ENCODE data around the gene CCDC142. TPM values are rescaled to one million over a fixed set of nuclear protein-coding genes. Genes with fewer than 3 reads are reported as not detected.
"Not testable (repeated sequence)": the region's sequence is repeated elsewhere in the genome, so short reads cannot be mapped to it uniquely, and the experiment has no call there.

The CCDC142 gene
- total RNA-seq, 2 experiments from 2014 or later, result 36.8 to 37.1 TPM

DNA sequence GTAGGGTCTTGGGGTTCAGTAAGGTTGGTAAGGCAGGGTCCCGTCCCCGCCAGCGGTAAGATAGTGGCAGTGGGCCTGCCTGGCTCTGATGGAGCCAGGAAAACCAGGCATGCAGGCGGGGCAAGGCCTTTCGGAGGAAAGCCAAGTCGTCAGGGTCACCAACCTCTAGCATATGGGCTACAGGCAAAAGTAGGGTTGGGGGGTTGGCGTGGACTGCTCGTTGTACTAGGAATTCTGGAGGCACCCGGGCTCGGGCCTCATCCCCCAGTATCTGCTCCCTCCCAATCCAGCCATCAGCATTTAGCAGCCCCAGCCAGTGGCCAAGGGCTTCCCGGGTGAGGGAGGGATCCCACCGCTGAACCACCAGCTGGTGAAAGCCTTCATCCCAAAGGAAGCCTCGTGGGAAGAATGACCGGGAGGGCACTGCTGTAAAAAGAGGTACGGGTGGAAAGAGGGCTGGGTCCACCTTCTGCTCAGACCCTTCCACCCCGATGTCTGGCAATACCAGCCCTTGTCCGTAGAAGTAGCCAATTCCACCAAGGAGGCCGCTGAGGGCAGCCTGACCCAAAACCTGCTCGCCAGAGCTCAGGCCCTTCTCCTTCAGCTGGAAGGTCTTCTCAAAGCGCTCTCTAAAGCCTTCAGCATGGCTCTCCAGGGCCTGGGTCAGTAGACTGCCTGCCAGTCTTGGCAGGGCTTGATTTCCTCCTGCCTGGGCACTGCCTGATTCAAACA, 20.6 kb downstream of the CCDC142 start:
- no peak for DNase-seq
- peaks cover 27% of the 10 kb centered on the region for H3K4me1 Mint-ChIP-seq
- POLR2A ChIA-PET, result interaction anchor here (1.0 to 1.3 kb wide), 4 partner anchors 9 to 72 kb away, joined by 3 to 4 read pairs (median 4); partner anchors contain the start of gene MRPL53
- H3K27ac Mint-ChIP-seq, result no peak overlapping the region
- H3K9me3 Mint-ChIP-seq, result no peaks in the 10 kb centered on the region
- ATAC-seq (ENCODE audit: low read depth), result no peak
- no peaks in the 10 kb centered on the region for H3K27me3 Mint-ChIP-seq
- peaks cover 7% of the 10 kb centered on the region for H3K36me3 Mint-ChIP-seq
- no peak overlapping the region for H3K4me3 Mint-ChIP-seq

DNA sequence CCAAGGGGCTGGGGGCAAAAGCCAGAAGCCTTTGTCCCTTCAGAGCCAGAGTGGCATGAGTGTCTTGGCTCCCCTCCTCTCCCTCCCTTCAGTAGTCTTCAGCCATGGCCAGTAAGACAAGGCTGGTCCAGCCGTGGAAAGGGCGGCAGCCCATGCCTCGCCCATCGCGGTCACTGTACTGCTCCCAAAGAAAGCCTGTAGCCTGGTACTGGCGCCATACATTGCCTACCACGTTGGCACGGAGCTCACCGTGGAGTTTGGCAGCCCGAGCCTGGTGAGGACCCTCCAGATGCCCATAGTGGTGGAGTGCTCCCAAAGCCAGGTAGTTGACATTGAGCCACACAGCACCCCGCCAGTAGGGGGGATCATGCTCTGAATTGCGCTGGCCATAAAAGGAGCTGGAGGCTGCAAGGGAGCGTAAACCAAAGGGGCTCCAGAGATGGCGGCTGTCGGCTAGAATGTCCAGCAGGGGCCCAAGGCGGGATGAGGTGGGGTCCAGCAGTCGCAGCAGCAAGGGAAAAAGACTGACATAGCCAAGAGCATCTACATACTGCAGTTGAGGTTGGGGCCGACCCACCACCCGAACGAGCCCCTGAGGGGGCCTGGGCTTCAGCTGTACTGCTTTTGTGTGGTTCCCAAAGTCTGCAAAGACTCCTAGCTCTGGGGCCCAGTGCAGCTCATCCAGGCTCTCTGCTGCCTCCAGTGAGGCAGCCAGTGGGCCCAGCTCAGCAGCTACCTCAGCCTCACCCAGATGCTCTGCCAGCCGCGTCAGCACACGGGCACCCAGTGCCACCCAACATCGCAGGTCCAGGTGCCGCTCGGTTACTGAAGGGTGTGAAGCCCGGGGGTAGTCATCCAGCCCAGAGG, 21.4 kb downstream of the CCDC142 start:
- Mint-ChIP-seq H3K27me3 (no peaks in the 10 kb centered on the region), H3K36me3 (peaks cover 7% of the 10 kb centered on the region), H3K4me1 (peaks cover 35% of the 10 kb centered on the region), H3K4me3 (no peak overlapping the region), H3K9me3 (no peaks in the 10 kb centered on the region), H3K27ac (no peak overlapping the region)
- no peak for ATAC-seq (ENCODE audit: low read depth)
- DNase-seq, result no peak
- POLR2A ChIA-PET, result interaction anchor here (1.0 to 1.3 kb wide), 3 partner anchors 10 to 73 kb away, joined by 3 to 4 read pairs (median 3); no protein-coding TSS in a partner anchor

DNA sequence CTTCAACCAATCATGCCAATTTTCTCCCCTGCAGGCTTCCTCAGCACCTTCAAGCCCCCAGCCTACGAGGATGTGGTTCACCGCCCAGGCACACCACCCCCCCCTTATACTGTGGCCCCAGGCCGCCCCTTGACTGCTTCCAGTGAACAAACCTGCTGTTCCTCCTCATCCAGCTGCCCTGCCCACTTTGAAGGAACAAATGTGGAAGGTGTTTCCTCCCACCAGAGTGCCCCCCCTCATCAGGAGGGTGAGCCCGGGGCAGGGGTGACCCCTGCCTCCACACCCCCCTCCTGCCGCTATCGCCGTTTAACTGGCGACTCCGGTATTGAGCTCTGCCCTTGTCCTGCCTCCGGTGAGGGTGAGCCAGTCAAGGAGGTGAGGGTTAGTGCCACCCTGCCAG, 22.6 kb downstream of the CCDC142 start:
- Mint-ChIP-seq H3K4me1 (peaks cover 44% of the 10 kb centered on the region), H3K27ac (peak overlapping the region; percentile 42), H3K4me3 (peak overlapping the region; percentile 11)
- not testable (repeated sequence) for H3K27me3 Mint-ChIP-seq; DNase-seq; ATAC-seq (ENCODE audit: low read depth); H3K9me3 Mint-ChIP-seq; H3K36me3 Mint-ChIP-seq
- POLR2A ChIA-PET, result interaction anchor here (0.6 to 6.0 kb wide), 3 partner anchors 22 to 716 kb away, joined by 5 to 39 read pairs (median 28); partner anchors contain the start of genes AUP1, CCDC142, HTRA2 and TTC31

DNA sequence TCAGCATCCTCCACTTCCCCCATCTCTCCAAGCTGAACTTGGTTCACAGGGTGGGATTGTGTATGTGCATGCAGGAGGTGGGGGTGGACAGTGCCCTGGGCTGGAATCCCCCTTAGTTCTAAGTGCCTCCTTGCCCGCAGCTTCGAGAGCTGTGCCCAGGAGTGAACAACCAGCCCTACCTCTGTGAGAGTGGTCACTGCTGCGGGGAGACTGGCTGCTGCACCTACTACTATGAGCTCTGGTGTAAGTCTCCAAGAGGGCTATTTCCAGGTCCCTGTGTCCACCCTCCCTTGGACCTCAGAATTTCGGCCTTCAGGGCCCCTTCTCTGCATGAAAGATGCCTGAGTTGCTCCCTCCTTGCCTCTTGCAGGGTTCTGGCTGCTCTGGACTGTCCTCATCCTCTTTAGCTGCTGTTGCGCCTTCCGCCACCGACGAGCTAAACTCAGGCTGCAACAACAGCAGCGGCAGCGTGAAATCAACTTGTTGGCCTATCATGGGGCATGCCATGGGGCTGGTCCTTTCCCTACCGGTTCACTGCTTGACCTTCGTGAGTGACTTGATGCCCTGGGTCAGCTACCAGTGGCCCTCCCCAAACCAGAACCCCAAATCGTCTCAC, 23.2 kb downstream of the CCDC142 start:
- H3K4me3 Mint-ChIP-seq, result peak overlapping the region; percentile 99
- peaks cover 49% of the 10 kb centered on the region for H3K4me1 Mint-ChIP-seq
- ATAC-seq (ENCODE audit: low read depth); H3K9me3 Mint-ChIP-seq; DNase-seq; H3K27me3 Mint-ChIP-seq; H3K36me3 Mint-ChIP-seq: not testable (repeated sequence)
- POLR2A ChIA-PET, result interaction anchor here (0.6 to 6.7 kb wide), 9 partner anchors 9 to 716 kb away, joined by 3 to 58 read pairs (median 28); partner anchors contain the start of genes AUP1, C2orf81, CCDC142 and HTRA2
- H3K27ac Mint-ChIP-seq, result peak overlapping the region; percentile 93

DNA sequence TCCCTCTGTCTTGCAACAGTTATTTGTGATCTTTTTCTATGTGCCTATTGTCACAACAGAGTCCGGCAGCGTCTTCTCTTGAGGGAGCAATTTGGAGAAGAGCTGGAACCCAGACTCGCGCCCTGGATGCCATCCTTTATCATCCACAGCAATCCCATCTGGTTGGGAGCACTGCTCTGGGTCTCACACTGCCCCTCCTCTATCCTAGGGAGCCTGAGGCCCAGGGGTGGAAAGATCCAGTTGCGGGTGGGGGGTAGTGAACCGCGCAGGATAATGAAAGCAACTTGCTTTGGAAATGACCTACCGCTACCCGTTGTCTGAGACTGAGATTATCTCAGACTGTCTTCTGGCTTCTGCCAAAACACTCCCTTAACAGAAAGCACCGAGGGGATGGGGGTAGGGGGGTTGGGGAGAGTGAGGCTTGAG, 23.8 kb downstream of the CCDC142 start:
- H3K27me3 Mint-ChIP-seq, result no peaks in the 10 kb centered on the region
- H3K27ac Mint-ChIP-seq, result peak overlapping the region; percentile 93
- peaks cover 8% of the 10 kb centered on the region for H3K36me3 Mint-ChIP-seq
- ATAC-seq (ENCODE audit: low read depth) (no peak), DNase-seq (no peak)
- POLR2A ChIA-PET, result interaction anchor here (1.0 to 6.7 kb wide), 15 partner anchors 10 to 722 kb away, joined by 3 to 58 read pairs (median 5); partner anchors contain the start of genes AUP1, C2orf81, CCDC142 and HTRA2
- no peaks in the 10 kb centered on the region for H3K9me3 Mint-ChIP-seq
- peaks cover 49% of the 10 kb centered on the region for H3K4me1 Mint-ChIP-seq
- H3K4me3 Mint-ChIP-seq, result peak overlapping the region; percentile 99

DNA sequence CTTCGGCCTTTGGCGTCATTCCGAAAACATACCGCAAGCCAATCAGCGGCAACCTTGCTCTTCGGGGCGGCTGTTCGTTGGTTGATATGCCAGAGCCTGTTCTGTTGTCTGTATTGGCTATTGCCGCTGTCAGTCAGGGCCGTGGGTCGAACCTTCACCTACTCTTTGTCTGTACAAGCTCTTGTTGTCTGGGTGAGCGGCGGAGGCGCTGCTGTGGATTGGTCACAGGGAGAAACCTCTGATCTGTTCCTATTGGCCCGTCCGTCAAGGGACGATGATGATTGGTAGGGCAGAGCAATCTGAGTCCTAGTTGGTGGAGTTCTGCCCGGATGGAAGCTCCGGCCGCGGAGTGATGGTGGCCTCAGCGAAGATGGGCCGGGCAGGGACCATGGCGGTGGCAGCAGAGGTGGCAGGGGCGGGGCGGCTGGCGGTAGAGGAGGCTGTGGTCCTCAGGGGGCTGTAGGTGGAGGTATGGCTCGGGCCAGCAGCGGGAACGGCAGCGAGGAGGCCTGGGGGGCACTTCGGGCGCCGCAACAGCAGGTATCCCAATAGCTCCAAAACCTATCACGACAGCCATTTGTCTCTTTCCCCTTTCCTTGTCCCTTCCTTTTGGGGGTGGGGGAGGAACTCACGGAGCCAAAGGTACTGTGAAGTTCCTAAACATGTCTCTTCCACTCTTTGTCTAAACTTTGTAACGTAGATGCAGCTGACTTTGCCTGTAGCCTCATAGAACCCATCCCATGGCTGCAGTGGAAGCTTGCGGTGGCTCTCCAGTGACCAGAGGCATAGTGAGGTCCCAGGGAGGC, 24.5 kb downstream of the CCDC142 start, which contains the start of gene WBP1:
TSS of gene WBP1 (plus strand) at position 307 of the 806 bp plus-strand sequence. CDS start at position 472, 165 bp downstream.
- POLR2A ChIA-PET, result interaction anchor here (0.5 to 6.7 kb wide), 17 partner anchors 10 to 721 kb away, joined by 3 to 58 read pairs (median 5); partner anchors contain the start of genes AUP1, C2orf81, CCDC142 and HTRA2
- peak within 1 kb of the TSS; percentile 99 for H3K4me3 Mint-ChIP-seq
- DNase-seq (peak; percentile 93), ATAC-seq (ENCODE audit: low read depth) (peak; percentile 89)
- H3K36me3 Mint-ChIP-seq, result peaks cover 8% of the 10 kb centered on the region
- H3K9me3 Mint-ChIP-seq, result no peaks in the 10 kb centered on the region
- no peaks in the 10 kb centered on the region for H3K27me3 Mint-ChIP-seq
- H3K27ac Mint-ChIP-seq, result peak within 1 kb of the TSS; percentile 93
- peaks cover 48% of the 10 kb centered on the region for H3K4me1 Mint-ChIP-seq

DNA sequence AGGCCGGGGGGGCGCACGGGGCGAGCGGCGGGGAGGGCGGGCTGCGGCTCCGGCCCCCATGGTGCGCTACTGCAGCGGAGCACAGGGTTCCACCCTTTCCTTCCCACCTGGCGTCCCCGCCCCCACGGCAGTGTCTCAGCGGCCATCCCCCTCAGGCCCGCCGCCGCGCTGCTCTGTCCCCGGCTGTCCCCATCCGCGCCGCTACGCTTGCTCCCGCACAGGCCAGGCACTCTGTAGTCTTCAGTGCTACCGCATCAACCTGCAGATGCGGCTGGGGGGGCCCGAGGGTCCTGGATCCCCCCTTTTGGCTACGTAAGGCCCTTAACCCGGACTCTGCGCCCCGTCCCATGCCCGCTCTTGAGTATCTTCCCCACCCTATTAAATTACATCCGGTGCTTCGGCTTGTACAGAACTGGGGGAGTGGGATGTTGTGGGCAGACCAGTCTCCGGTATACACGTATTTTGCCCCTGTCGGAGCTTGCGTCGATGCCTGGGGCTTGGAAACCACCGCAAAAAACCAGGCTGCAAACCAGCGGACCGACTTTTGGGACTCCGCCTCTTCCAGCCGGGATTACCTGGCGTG, 25.2 kb downstream of the CCDC142 start:
- peak; percentile 90 for DNase-seq
- H3K27me3 Mint-ChIP-seq, result no peaks in the 10 kb centered on the region
- peak overlapping the region; percentile 93 for H3K27ac Mint-ChIP-seq
- peak overlapping the region; percentile 99 for H3K4me3 Mint-ChIP-seq
- POLR2A ChIA-PET, result interaction anchor here (0.5 to 6.7 kb wide), 16 partner anchors 10 to 721 kb away, joined by 3 to 58 read pairs (median 5); partner anchors contain the start of genes AUP1, C2orf81, CCDC142 and HTRA2
- ATAC-seq (ENCODE audit: low read depth), result peak; percentile 38
- H3K4me1 Mint-ChIP-seq, result peaks cover 49% of the 10 kb centered on the region
- H3K9me3 Mint-ChIP-seq, result no peaks in the 10 kb centered on the region
- H3K36me3 Mint-ChIP-seq, result peaks cover 5% of the 10 kb centered on the region

DNA sequence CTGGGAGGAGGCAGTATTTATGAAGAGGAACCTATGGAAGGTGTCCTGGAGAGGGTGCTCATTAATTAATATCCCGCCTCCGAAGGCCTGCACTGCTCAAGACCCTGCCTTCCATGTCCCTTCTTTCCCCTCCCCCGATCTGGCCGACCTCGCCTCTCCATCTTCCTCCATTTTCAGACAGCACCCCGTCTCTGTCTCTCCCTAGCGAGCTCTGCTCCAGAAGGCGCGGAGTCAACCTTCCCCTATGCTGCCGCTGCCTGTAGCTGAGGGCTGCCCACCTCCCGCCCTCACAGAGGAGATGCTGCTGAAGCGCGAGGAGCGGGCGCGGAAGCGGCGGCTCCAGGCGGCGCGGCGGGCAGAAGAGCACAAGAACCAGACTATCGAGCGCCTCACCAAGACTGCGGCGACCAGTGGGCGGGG, 25.7 kb downstream of the CCDC142 start:
- Mint-ChIP-seq H3K9me3 (no peaks in the 10 kb centered on the region), H3K4me3 (peak overlapping the region; percentile 99), H3K36me3 (peaks cover 3% of the 10 kb centered on the region), H3K27ac (peak overlapping the region; percentile 93), H3K27me3 (no peaks in the 10 kb centered on the region), H3K4me1 (peaks cover 52% of the 10 kb centered on the region)
- DNase-seq (no peak), ATAC-seq (ENCODE audit: low read depth) (no peak)
- POLR2A ChIA-PET, result interaction anchor here (0.7 to 6.7 kb wide), 9 partner anchors 11 to 73 kb away, joined by 3 to 58 read pairs (median 28); partner anchors contain the start of genes AUP1, C2orf81, CCDC142 and HTRA2

DNA sequence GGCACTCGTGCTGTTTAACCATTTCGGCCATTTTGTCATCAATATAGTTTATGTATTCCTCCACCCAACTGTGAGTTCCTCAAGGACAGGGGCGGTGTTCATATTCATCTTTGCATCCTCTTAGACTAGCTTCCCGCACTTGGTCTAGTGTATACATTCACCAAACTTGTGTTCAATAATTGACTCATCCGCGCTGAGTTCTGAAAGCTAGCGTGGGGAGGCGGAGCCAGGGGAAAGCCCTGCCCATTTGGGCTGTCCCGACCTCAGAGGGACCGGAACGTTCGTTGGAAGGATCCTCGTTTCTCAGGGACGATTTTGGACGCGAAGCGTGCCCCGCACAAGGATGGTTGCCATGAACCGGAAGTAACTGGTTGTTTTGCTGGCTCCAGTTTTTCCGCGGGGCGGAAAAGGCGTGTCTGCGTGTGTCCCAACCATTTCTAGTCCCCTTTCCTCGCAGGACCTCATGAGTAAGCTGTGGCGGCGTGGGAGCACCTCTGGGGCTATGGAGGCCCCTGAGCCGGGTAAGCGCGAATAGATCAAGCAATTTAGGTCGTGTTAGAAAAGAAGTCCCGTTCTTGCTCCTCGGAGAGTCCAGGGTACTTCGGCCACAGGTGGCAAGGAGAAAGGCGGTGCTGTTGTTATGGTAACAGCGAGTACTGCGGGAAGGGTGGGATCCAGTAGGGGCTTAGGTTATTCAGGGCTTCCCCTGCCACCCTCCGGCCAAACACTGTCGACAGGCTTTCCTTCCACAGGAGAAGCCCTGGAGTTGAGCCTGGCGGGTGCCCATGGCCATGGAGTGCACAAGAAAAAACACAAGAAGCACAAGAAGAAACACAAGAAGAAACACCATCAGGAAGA, 27.9 kb downstream of the CCDC142 start, which contains the start of gene INO80B:
TSS of gene INO80B (plus strand) at position 434 of the 858 bp plus-strand sequence. CDS start at position 464, 30 bp downstream.
- Mint-ChIP-seq H3K4me1 (peaks cover 47% of the 10 kb centered on the region), H3K36me3 (peaks cover 2% of the 10 kb centered on the region), H3K27me3 (no peaks in the 10 kb centered on the region), H3K9me3 (no peaks in the 10 kb centered on the region), H3K27ac (peak within 1 kb of the TSS; percentile 95), H3K4me3 (peak within 1 kb of the TSS; percentile 99)
- POLR2A ChIA-PET, result interaction anchor here (1.3 to 6.7 kb wide), 11 partner anchors 10 to 277 kb away, joined by 3 to 58 read pairs (median 5); partner anchors contain the start of genes AUP1, C2orf81, CCDC142 and HTRA2
- DNase-seq (peak; percentile 96), ATAC-seq (ENCODE audit: low read depth) (peak; percentile 31)

DNA sequence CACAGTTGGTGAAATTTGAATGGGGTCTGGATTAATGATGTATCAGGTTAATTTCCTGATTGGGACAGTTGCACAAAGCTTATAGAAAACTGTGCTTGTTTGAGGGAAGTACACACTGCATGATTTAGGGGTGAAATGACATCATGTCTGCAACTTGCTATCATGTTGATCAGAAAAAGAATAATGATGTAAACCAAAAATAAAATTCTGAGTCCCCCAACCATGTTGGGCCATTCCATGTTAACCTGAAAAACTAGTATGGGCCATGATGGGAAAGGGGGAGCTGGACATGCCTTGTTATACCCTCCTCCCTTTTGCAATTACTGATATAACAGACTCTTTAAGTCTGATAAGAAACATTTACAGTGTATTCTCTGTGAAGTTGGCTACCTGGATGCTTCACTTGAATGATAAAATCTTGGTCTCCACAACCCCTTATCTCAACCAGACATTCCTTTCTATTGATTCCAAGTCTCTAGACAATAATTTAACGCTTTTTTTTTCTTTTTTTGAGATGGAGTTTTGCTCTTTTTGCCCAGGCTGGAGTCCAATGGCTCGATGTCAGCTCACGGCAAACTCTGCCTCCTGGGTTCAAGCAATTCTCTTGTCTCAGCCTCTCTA, 32.1 kb downstream of the CCDC142 start:
- Mint-ChIP-seq H3K9me3 (no peaks in the 10 kb centered on the region), H3K36me3 (peaks cover 2% of the 10 kb centered on the region), H3K4me1 (peaks cover 25% of the 10 kb centered on the region), H3K27ac (no peak overlapping the region), H3K4me3 (no peak overlapping the region), H3K27me3 (peaks cover 12% of the 10 kb centered on the region)
- POLR2A ChIA-PET, result interaction anchor here (1.5 kb wide), 1 partner anchor 28 kb away, joined by 10 read pairs; no protein-coding TSS in a partner anchor
- ATAC-seq (ENCODE audit: low read depth) (no peak), DNase-seq (no peak)

Data from activated naive CD8-positive, alpha-beta T cell treated with anti-CD3 and anti-CD28 coated beads, Interleukin-2, amount 10 ng/mL, durations not matched to agents 7 days and 5 days (primary cell).